Naive thymus-derived CD4-positive, alpha-beta T cell (primary cell): ENCODE data around the gene CSK. TPM values are rescaled to one million over a fixed set of nuclear protein-coding genes. Genes with fewer than 3 reads are reported as not detected.

ENCODE experiments used
- ATAC-seq: fragments of 150-1000 bp; cut with Tn5 transposase; 2 replicates; pipeline ENCODE4 v1.10.0; 2021; ENCODE audit warnings: mild to moderate bottlenecking, moderate library complexity
- CTCF ChIA-PET: fragments of 350-600 bp; sonication (Branson Sonifier 250); formaldehyde crosslinking; loops from one replicate; lab custom pipeline; 2021; ENCODE audit warnings: antibody characterized with exemption; lab: Charles Lee
- POLR2A ChIA-PET: fragments of 350-600 bp; sonication (Branson Sonifier 250); formaldehyde crosslinking; loops from one replicate; lab custom pipeline; 2021; ENCODE audit warnings: antibody characterized with exemption, inconsistent platforms; lab: Charles Lee
- DNase-seq, 9 donors: peaks; one replicate each; pipeline versions ENCODE4 v3.0.0 to v3.0.0-alpha.2; 2020 to 2022; ENCODE audit warnings: mixed read lengths in 1 of 9
- H3K27ac ChIP-seq: one replicate; pipeline ENCODE4 v1.7.0; 2013; ENCODE audit warnings: mild to moderate bottlenecking, low read depth, low read length, moderate library complexity
- H3K27me3 ChIP-seq, 2 donors: one replicate each; pipeline ENCODE4 v1.7.0; 2013; ENCODE audit warnings: low read length in 2 of 2, mild to moderate bottlenecking in 2 of 2, moderate library complexity in 2 of 2; ENCODE audit not compliant: control insufficient read depth in 2 of 2, insufficient read depth in 2 of 2
- H3K36me3 ChIP-seq, 3 experiments: 1 replicate in 2 of 3; 2 replicates in 1 of 3; pipeline ENCODE4 v1.7.0; 2013; ENCODE audit warnings: low read length in 3 of 3, mild to moderate bottlenecking in 3 of 3, moderate library complexity in 1 of 3; ENCODE audit not compliant: insufficient read depth in 3 of 3, control insufficient read depth in 2 of 3
- H3K4me1 ChIP-seq, 2 donors: one replicate each; pipeline ENCODE4 v1.7.0; 2013; ENCODE audit warnings: low read length in 2 of 2, mild to moderate bottlenecking in 2 of 2, moderate library complexity in 1 of 2; ENCODE audit not compliant: control insufficient read depth in 2 of 2, insufficient read depth in 2 of 2
- H3K4me3 ChIP-seq: 2 replicates; pipeline ENCODE4 v1.7.0; 2013; ENCODE audit warnings: mild to moderate bottlenecking, low read length
- H3K9me3 ChIP-seq, 3 experiments: 1 replicate in 2 of 3; 2 replicates in 1 of 3; pipeline ENCODE4 v1.7.0; 2013; ENCODE audit warnings: low read length in 3 of 3; ENCODE audit not compliant: control insufficient read depth in 2 of 3
- H3K27ac Mint-ChIP-seq, 9 donors: one replicate each; pipeline ENCODE4 v1.8.0; 2020 to 2022; ENCODE audit warnings: mixed read lengths in 9 of 9, mild to moderate bottlenecking in 8 of 9, moderate library complexity in 5 of 9, inconsistent platforms in 2 of 9
- H3K27me3 Mint-ChIP-seq, 5 donors: one replicate each; pipeline ENCODE4 v1.8.0; 2021 to 2022; ENCODE audit warnings: mixed read lengths in 5 of 5, mild to moderate bottlenecking in 1 of 5
- H3K36me3 Mint-ChIP-seq, 5 donors: one replicate each; pipeline ENCODE4 v1.8.0; 2020 to 2022; ENCODE audit warnings: mixed read lengths in 5 of 5, mild to moderate bottlenecking in 3 of 5, inconsistent platforms in 1 of 5
- H3K4me1 Mint-ChIP-seq, 7 donors: one replicate each; pipeline ENCODE4 v1.8.0; 2020 to 2022; ENCODE audit warnings: mixed read lengths in 7 of 7, mild to moderate bottlenecking in 3 of 7, inconsistent platforms in 1 of 7
- H3K4me3 Mint-ChIP-seq, 10 donors: one replicate each; pipeline ENCODE4 v1.8.0; 2020 to 2022; ENCODE audit warnings: mild to moderate bottlenecking in 10 of 10, mixed read lengths in 10 of 10, moderate library complexity in 6 of 10, inconsistent platforms in 2 of 10
- H3K9me3 Mint-ChIP-seq, 11 donors: one replicate each; pipeline ENCODE4 v1.8.0; 2020 to 2022; ENCODE audit warnings: mixed read lengths in 11 of 11, mild to moderate bottlenecking in 4 of 11, inconsistent platforms in 1 of 11, moderate library complexity in 1 of 11
- intact Hi-C, 2 donors: fragments of 100-400 bp; cut with micrococcal nuclease; formaldehyde crosslinking; loops; one replicate each; pipeline ENCODE4 v1.15.1; 2023
- polyA plus RNA-seq, 2 donors: library from polyadenylated mRNA; unstranded; fragments of 300-500 nt; fragmentation: Illumina TruSeq; gene quantifications; one replicate each; pipeline ENCODE4 v1.2.3, GENCODE V29; 2021
- total RNA-seq, 6 experiments: library from RNA in 5 of 6; stranded (reverse) in 5 of 6; gene quantifications; 1 replicate in 5 of 6; 2 replicates in 1 of 6; pipeline ENCODE4 v1.2.3 and lab custom pipeline; 2021 to 2026

The CSK gene
- total and polyA plus RNA-seq, 7 experiments from 2014 or later, result 67.7 to 421 (median 214) TPM

DNA sequence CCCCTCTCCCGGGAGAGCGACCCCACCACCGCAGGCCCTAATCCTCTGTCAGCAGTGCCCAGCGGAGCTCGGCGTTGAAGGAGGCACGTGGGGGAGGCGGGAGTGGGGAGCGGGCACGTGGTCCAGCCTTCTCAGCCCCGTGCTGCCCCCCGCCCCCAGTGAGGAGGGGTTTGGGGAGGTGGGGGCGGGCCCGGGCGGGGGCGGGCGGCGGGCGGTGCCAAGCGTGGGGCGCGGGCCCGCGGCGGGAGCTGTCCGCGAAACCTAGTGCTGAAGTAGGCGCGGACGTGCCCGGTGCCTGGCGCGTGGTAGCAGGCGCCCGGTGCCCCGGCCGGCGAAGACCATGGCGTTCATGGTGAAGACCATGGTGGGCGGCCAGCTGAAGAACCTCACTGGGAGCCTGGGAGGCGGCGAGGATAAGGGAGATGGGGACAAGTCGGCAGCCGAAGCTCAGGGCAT is 44.5 kb downstream of the CSK start, which contains the start of gene CPLX3:
TSS of gene CPLX3 (plus strand) at position 264 of the 456 bp plus-strand sequence. CDS start at position 341, 77 bp downstream.
- intact Hi-C loops, result loop anchor here in 1 of 2 donors (1.0 kb wide), 2 partner anchors 47 to 169 kb away; partner anchors contain the start of genes SCAMP2 and SCAMP5
- H3K36me3 Mint-ChIP-seq, result no peaks in the 10 kb centered on the region
- Histone ChIP-seq H3K27me3 (peaks cover 0 to 12% of the 10 kb centered on the region in 2 donors), H3K9me3 (no peaks in the 10 kb centered on the region), H3K27ac (no peak within 1 kb of the TSS), H3K36me3 (no peaks in the 10 kb centered on the region), H3K4me1 (no peaks in the 10 kb centered on the region), H3K4me3 (no peak within 1 kb of the TSS)
- peaks cover 0 to 6% (median 0%) of the 10 kb centered on the region in 7 donors for H3K4me1 Mint-ChIP-seq
- no peak within 1 kb of the TSS for H3K4me3 Mint-ChIP-seq
- ATAC-seq (peak; percentile 83), DNase-seq (peak; percentile 20 to 76 (median 47))
- ChIA-PET CTCF (interaction anchor here (0.5 to 1.6 kb wide), 3 partner anchors 27 to 1465 kb away, joined by 3 to 5 read pairs (median 4); no protein-coding TSS in a partner anchor), POLR2A (no interaction called here)
- H3K27me3 Mint-ChIP-seq, result peaks cover 21 to 35% (median 24%) of the 10 kb centered on the region in 5 donors
- H3K9me3 Mint-ChIP-seq, result no peaks in the 10 kb centered on the region
- peak within 1 kb of the TSS in 1 of 9 donors; percentile 36 for H3K27ac Mint-ChIP-seq

DNA sequence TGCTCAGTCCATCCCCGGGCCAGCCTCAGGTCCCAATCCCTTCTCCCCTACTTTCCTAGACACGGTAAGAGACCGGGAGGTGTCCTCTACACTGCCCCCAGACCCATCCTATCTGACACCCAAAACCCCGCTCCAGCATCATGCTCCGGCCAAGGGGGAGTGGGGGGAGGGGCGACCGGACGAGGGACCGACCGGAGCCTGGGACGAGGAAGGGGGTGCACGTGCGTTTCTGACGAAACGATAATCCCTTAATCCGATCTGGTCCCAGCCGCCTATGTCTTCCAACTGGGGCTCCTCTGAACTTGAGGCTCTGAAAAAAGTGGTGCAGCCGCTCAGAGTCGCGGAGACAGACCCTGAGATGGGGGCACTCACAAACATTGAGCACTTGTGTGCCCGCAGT is 45.0 kb downstream of the CSK start:
- Mint-ChIP-seq H3K27ac (no peak overlapping the region), H3K27me3 (peaks cover 21 to 35% (median 24%) of the 10 kb centered on the region in 5 donors), H3K4me1 (peaks cover 0 to 6% (median 0%) of the 10 kb centered on the region in 7 donors), H3K4me3 (no peak overlapping the region), H3K36me3 (no peaks in the 10 kb centered on the region), H3K9me3 (no peaks in the 10 kb centered on the region)
- no peak overlapping the region for H3K27ac ChIP-seq
- DNase-seq (no peak), ATAC-seq (no peak)
- ChIA-PET CTCF (interaction anchor here (0.6 to 1.6 kb wide), 3 partner anchors 58 to 451 kb away, joined by 3 to 5 read pairs (median 4); no protein-coding TSS in a partner anchor), POLR2A (no interaction called here)
- H3K36me3 ChIP-seq, result no peaks in the 10 kb centered on the region
- H3K9me3 ChIP-seq, result no peaks in the 10 kb centered on the region
- no peak overlapping the region for H3K4me3 ChIP-seq
- peaks cover 0 to 12% of the 10 kb centered on the region in 2 donors for H3K27me3 ChIP-seq
- no peaks in the 10 kb centered on the region for H3K4me1 ChIP-seq
- intact Hi-C loops, result loop anchor here in 1 of 2 donors (1.0 kb wide), 2 partner anchors 46 to 168 kb away; partner anchors contain the start of genes SCAMP2 and SCAMP5

DNA sequence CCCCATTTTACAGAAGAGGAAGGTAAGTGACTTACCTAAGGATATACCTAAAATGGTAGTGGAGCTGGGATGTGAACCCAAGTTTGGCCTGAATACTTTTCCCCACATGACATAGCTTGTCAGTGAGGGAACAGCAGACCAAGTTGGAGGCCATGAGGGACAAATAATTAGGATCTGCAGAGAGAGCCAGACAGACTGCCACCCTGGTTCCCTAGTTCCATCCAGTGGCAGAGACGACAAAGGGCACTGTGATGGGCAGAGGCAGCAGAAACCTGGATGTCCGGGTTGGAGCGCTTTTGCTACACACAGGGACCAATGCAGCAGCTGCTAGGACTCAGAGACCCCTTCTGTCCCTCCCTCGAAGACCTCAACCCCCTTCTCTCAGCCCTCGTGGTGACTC is 45.7 kb downstream of the CSK start:
- Histone ChIP-seq H3K36me3 (no peaks in the 10 kb centered on the region), H3K27me3 (peaks cover 0 to 12% of the 10 kb centered on the region in 2 donors), H3K4me3 (no peak overlapping the region), H3K27ac (no peak overlapping the region), H3K4me1 (no peaks in the 10 kb centered on the region), H3K9me3 (no peaks in the 10 kb centered on the region)
- intact Hi-C loops, result no loop called here
- H3K9me3 Mint-ChIP-seq, result no peaks in the 10 kb centered on the region
- no peaks in the 10 kb centered on the region for H3K36me3 Mint-ChIP-seq
- ATAC-seq (no peak), DNase-seq (no peak)
- H3K4me1 Mint-ChIP-seq, result peaks cover 0 to 6% (median 0%) of the 10 kb centered on the region in 7 donors
- H3K27me3 Mint-ChIP-seq, result peaks cover 21 to 35% (median 24%) of the 10 kb centered on the region in 5 donors
- no peak overlapping the region for H3K4me3 Mint-ChIP-seq
- no peak overlapping the region for H3K27ac Mint-ChIP-seq
- CTCF ChIA-PET, result interaction anchor here (0.6 to 1.3 kb wide), 2 partner anchors 57 to 127 kb away, joined by 3 to 5 read pairs; no protein-coding TSS in a partner anchor
- POLR2A ChIA-PET, result no interaction called here

DNA sequence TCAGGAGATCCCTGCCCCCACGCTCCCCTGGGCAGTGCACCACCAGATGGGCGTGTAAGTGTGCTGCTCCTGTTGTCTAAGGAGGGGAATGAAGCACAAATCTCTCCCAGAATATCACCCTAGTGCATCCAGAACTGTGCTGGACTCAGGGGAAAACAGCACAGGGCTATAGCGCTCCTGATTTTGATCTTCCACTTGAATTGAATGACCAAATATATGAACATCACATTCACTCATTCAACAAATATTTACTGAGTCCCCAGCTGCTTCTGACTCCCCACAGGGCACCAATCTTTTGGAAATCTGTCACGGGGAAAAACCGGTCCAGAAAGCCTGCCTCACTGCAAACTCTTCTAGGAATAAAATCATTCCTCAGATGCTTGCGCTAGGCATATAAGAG is 47.0 kb downstream of the CSK start:
- ChIA-PET CTCF (interaction anchor here (0.6 to 2.1 kb wide), 3 partner anchors 21 to 60 kb away, joined by 3 to 6 read pairs (median 3); no protein-coding TSS in a partner anchor), POLR2A (interaction anchor here (1.0 to 1.2 kb wide), 2 partner anchors 13 to 166 kb away, joined by 3 read pairs; partner anchors contain the start of gene SCAMP5)
- Histone ChIP-seq H3K4me1 (no peaks in the 10 kb centered on the region), H3K27me3 (peaks cover 0 to 12% of the 10 kb centered on the region in 2 donors), H3K27ac (no peak overlapping the region), H3K36me3 (no peaks in the 10 kb centered on the region), H3K4me3 (no peak overlapping the region), H3K9me3 (no peaks in the 10 kb centered on the region)
- ATAC-seq, result no peak
- intact Hi-C loops, result no loop called here
- H3K27ac Mint-ChIP-seq, result no peak overlapping the region
- H3K9me3 Mint-ChIP-seq, result no peaks in the 10 kb centered on the region
- H3K36me3 Mint-ChIP-seq, result no peaks in the 10 kb centered on the region
- peaks cover 0 to 6% (median 2%) of the 10 kb centered on the region in 7 donors for H3K4me1 Mint-ChIP-seq
- peaks cover 21 to 35% (median 23%) of the 10 kb centered on the region in 5 donors for H3K27me3 Mint-ChIP-seq
- DNase-seq, result no peak
- no peak overlapping the region for H3K4me3 Mint-ChIP-seq

GRCh38 chr15:74829486-74829885 is 47.6 kb downstream of the CSK start:
- Histone ChIP-seq H3K27me3 (peaks cover 0 to 12% of the 10 kb centered on the region in 2 donors), H3K9me3 (no peaks in the 10 kb centered on the region), H3K4me1 (no peaks in the 10 kb centered on the region), H3K4me3 (no peak overlapping the region), H3K36me3 (no peaks in the 10 kb centered on the region), H3K27ac (no peak overlapping the region)
- H3K36me3 Mint-ChIP-seq, result no peaks in the 10 kb centered on the region
- no peaks in the 10 kb centered on the region for H3K9me3 Mint-ChIP-seq
- intact Hi-C loops, result no loop called here
- H3K27me3 Mint-ChIP-seq, result peaks cover 21 to 35% (median 21%) of the 10 kb centered on the region in 5 donors
- DNase-seq (no peak), ATAC-seq (no peak)
- ChIA-PET CTCF (interaction anchor here (0.6 to 2.1 kb wide), 3 partner anchors 22 to 60 kb away, joined by 3 to 6 read pairs (median 3); no protein-coding TSS in a partner anchor), POLR2A (interaction anchor here (1.0 to 1.2 kb wide), 2 partner anchors 14 to 165 kb away, joined by 3 read pairs; partner anchors contain the start of gene SCAMP5)
- H3K27ac Mint-ChIP-seq, result no peak overlapping the region
- H3K4me1 Mint-ChIP-seq, result peaks cover 0 to 6% (median 2%) of the 10 kb centered on the region in 7 donors
- no peak overlapping the region for H3K4me3 Mint-ChIP-seq

- DNase-seq (no peak), ATAC-seq (no peak)
- H3K4me1 Mint-ChIP-seq, result peaks cover 0 to 3% (median 2%) of the 10 kb centered on the region in 7 donors
- H3K36me3 ChIP-seq, result no peaks in the 10 kb centered on the region
- H3K27me3 Mint-ChIP-seq, result peaks cover 16 to 30% (median 21%) of the 10 kb centered on the region in 5 donors
- POLR2A ChIA-PET, result interaction anchor here (1.2 kb wide), 1 partner anchor 165 kb away, joined by 3 read pairs; the partner anchor contains the start of gene SCAMP5
- intact Hi-C loops, result no loop called here
- no peak overlapping the region for H3K4me3 ChIP-seq
- H3K4me1 ChIP-seq, result no peaks in the 10 kb centered on the region
- H3K36me3 Mint-ChIP-seq, result peaks cover 0 to under 1% (median 0%) of the 10 kb centered on the region in 5 donors
- CTCF ChIA-PET, result interaction anchor here (2.1 kb wide), 1 partner anchor 61 kb away, joined by 6 read pairs; no protein-coding TSS in a partner anchor
- no peak overlapping the region for H3K27ac ChIP-seq
- no peaks in the 10 kb centered on the region for H3K9me3 ChIP-seq
- no peaks in the 10 kb centered on the region for H3K9me3 Mint-ChIP-seq
- peaks cover 0 to 12% of the 10 kb centered on the region in 2 donors for H3K27me3 ChIP-seq
- no peak overlapping the region for H3K4me3 Mint-ChIP-seq
- H3K27ac Mint-ChIP-seq, result no peak overlapping the region
Observed at GRCh38 chr15:74829991-74830390, 48.1 kb downstream of the CSK start.
